ENCODE results near the gene HNRNPF.

GRCh38 chr10:43343126-43343525 is 65.9 kb downstream of the HNRNPF start:
- TF ChIP-seq POLR2A (IDR thresholded peaks at IDR 0.05) (no peak), POLR2AphosphoS5 (IDR thresholded peaks at IDR 0.05) (no peak), CTCF (IDR thresholded peaks at IDR 0.05) (no peak), EP300 (IDR thresholded peaks at IDR 0.05) (no peak)
